HCEC 1CT (cell line): ENCODE data around the gene THRA.
A peak's percentile ranks its signal among the peaks of the same experiment; 100 is the strongest.

Source experiments
- DNase-seq: peaks from one replicate; pipeline ENCODE4 v3.0.0-alpha.2; 2017

THRA gene, protein sequence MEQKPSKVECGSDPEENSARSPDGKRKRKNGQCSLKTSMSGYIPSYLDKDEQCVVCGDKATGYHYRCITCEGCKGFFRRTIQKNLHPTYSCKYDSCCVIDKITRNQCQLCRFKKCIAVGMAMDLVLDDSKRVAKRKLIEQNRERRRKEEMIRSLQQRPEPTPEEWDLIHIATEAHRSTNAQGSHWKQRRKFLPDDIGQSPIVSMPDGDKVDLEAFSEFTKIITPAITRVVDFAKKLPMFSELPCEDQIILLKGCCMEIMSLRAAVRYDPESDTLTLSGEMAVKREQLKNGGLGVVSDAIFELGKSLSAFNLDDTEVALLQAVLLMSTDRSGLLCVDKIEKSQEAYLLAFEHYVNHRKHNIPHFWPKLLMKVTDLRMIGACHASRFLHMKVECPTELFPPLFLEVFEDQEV

DNA sequence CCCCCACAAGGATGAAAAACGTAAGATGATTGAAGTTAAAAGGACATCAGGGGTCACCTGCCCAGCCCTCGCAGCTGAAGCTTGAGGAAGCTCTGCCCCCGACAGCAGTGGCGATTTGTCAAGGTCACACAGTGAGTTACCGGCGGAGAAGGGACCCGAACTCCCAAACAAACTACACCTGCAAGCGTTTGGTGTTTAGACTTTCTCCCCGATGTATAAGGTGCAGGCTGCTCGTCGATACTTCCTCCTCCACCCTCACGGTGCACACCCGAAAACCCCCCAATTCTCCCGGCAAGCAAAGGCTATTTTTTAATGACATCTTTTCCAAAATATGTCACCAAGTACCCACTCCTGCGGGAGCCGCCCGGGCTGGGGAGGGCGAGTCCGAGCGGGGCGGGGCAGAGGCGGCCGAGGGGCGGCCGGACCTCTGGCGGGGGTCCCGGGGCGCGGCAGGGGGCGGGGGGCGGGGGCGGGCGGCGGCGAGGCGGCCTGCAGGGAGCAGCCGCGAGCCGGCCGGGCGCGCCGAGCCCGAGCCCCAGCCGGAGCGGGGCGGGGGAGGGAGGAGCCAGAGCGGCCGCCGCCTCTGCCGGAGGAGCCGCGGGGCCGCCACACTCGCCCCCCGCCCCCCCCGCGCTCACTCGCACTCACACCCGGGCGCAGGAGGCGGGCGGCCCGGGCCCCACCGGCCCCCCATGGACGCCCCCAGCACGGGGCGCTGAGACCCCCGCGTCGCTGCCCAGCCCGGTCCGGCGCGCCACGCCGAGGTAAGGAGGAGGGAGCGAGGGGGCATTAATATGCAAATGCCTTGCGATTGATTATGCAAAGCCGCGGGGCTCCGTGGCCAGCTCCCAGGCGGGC, at the start of gene THRA:
Gene THRA (plus strand): TSS at position 637 of the 858 bp plus-strand sequence. CDS start 11,524 bp downstream, outside the sequence.
- peak; percentile 45 for DNase-seq

DNA sequence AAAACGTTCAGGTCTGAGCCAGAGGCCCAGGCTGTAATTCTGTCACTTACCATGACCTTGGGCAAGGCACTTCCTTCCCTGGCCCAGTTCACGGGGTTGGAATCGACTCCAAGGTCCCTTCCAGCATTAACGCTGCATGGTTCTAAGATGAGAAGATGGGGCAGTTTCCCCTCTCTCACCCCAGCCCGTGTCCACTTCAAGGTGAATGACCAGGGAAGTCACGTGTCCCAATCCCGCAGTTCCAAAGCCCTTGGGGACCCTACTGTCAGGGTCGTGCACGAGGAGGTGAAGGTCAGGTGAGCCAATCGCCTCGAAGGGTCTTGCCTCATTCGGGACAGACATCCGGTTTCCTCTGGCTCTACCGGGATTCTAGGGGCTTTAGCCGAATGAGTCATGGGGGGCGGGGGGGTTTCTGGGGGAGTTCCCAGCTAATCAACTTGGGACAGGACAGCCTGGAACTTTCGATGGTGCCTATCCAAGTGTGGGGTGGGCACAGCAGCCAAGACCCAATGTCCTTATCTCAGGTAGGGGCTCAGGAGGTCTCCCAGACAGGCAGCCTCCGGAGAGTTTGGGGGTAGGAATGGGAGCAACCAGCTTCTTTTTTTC, 48.3 kb upstream of the THRA start:
- DNase-seq: no peak

DNA sequence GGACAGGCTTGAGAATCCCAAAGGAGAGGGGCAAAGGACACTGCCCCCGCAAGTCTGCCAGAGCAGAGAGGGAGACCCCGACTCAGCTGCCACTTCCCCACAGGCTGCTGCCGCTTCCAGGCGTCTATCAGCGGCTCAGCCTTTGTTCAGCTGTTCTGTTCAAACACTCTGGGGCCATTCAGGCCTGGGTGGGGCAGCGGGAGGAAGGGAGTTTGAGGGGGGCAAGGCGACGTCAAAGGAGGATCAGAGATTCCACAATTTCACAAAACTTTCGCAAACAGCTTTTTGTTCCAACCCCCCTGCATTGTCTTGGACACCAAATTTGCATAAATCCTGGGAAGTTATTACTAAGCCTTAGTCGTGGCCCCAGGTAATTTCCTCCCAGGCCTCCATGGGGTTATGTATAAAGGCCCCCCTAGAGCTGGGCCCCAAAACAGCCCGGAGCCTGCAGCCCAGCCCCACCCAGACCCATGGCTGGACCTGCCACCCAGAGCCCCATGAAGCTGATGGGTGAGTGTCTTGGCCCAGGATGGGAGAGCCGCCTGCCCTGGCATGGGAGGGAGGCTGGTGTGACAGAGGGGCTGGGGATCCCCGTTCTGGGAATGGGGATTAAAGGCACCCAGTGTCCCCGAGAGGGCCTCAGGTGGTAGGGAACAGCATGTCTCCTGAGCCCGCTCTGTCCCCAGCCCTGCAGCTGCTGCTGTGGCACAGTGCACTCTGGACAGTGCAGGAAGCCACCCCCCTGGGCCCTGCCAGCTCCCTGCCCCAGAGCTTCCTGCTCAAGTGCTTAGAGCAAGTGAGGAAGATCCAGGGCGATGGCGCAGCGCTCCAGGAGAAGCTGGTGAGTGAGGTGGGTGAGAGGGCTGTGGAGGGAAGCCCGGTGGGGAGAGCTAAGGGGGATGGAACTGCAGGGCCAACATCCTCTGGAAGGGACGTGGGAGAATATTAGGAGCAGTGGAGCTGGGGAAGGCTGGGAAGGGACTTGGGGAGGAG, 47.5 kb upstream of the THRA start, which contains the start of gene CSF3:
Gene CSF3 (plus strand): TSS at position 436 of the 993 bp plus-strand sequence. CDS start 35 bp downstream, at position 471.
- no peak for DNase-seq

DNA sequence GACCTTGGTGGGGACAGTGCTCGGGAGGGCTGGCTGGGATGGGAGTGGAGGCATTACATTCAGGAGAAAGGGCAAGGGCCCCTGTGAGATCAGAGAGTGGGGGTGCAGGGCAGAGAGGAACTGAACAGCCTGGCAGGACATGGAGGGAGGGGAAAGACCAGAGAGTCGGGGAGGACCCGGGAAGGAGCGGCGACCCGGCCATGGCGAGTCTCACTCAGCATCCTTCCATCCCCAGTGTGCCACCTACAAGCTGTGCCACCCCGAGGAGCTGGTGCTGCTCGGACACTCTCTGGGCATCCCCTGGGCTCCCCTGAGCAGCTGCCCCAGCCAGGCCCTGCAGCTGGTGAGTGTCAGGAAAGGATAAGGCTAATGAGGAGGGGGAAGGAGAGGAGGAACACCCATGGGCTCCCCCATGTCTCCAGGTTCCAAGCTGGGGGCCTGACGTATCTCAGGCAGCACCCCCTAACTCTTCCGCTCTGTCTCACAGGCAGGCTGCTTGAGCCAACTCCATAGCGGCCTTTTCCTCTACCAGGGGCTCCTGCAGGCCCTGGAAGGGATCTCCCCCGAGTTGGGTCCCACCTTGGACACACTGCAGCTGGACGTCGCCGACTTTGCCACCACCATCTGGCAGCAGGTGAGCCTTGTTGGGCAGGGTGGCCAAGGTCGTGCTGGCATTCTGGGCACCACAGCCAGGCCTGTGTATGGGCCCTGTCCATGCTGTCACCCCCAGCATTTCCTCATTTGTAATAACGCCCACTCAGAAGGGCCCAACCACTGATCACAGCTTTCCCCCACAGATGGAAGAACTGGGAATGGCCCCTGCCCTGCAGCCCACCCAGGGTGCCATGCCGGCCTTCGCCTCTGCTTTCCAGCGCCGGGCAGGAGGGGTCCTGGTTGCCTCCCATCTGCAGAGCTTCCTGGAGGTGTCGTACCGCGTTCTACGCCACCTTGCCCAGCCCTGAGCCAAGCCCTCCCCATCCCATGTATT, 46.5 kb upstream of the THRA start:
- no peak for DNase-seq

DNA sequence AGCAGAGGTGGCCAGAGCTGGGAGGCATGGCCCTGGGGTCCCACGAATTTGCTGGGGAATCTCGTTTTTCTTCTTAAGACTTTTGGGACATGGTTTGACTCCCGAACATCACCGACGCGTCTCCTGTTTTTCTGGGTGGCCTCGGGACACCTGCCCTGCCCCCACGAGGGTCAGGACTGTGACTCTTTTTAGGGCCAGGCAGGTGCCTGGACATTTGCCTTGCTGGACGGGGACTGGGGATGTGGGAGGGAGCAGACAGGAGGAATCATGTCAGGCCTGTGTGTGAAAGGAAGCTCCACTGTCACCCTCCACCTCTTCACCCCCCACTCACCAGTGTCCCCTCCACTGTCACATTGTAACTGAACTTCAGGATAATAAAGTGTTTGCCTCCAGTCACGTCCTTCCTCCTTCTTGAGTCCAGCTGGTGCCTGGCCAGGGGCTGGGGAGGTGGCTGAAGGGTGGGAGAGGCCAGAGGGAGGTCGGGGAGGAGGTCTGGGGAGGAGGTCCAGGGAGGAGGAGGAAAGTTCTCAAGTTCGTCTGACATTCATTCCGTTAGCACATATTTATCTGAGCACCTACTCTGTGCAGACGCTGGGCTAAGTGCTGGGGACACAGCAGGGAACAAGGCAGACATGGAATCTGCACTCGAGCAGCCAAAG, 45.2 kb upstream of the THRA start:
- no peak for DNase-seq

DNA sequence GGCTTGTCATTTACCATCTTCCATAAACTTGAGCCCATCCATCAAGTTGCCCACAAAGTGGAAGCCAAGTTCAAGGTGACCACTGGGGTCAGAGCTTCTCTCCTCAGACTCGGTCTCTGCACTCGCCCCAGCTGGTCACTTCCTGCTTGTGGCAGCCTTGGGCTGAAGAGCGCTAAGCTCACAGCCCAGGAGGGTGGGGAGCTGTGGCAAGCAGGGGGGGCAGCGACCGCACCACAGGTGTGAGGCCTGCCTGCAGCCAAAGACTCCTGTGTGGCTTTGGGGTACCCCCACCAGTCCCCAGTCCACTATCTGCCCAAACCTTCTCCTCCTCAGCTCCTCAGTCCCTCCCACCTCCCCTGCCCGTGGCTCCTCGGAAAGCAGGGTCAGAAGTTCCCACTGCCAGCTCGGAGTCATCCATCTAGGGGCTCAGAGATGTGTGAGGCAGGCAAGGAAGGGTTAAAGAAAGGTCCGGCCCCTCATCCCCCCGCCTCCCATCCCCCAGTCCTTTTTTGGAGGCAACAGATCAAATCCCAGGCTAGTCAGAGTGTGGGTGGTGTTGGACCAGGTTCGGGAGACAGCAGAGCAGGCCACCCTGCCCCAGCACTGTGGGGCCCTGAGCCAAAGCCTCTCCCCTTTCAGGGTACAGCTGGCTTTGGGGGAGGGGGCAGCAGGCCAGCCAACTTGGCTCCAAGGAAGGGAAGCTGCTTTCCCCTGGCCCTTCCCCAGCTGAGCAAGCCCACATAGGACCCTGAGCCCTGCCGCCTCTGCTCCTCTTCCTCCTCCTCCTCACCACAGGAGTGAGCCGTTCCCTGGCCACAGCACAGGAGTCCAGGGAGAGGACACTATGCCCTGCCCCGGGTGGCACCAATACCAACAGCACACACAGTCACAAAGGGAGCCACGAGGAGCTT, 44.3 kb upstream of the THRA start:
- peak; percentile 52 for DNase-seq

DNA sequence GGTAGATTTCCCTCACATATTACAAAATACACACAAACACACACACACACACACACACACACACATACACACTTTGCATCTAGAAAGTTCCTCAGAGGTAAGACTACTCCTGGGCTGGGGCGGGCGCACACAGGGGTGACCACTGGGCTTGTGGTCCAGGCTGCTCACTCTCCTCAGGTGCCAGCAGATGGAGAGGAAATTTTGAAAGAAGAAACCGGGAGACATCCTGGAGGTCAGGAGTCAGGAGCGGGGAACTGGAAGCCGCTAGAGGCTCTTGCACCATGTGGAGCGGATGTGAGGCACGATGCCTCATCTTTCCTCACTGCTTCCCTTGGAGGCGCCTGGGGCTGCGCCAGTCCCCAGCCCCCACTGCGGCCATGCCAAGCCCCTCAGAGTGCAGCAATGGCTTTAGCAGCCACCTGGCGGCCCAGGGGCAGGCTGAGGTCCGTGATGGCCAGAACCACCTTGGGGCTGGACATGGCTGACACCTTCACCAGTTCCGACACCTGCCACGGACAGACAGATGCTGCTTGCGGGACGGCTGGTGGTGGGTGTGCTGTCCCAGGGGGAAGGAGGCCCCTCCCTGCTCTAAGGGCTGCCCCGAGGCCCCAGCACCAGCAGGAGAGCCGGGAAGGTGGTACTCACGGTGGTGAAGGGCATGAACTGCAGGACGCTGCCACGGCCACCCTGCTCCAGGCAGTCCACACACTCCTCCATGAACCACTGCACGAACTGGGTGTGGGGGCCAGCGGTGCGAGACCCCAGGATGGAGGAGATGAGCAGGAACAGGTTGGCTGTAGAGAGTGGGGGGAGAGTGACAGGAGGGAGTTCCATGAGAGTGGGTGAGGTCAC, 43.4 kb upstream of the THRA start:
- DNase-seq: peak; percentile 88

DNA sequence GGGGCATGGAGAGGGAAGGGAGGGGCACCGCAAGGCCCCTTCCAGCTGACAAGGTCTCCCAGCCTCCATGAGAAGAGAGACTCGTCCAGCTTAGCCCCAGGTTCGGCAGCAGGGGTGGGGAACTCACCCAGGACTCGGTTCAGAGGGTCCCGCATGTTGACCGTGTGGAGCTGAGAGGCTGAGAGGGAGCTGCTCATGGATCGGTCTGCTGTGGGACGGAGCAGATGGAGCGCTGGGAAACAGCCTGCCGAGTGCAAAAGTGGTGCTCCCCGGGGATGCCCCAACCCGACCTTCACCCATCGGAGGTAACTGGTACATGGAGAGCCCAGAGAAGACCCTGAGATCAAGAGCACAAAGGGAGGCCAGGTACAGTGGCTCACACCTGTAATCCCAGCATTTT, 42.6 kb upstream of the THRA start:
- no peak for DNase-seq

DNA sequence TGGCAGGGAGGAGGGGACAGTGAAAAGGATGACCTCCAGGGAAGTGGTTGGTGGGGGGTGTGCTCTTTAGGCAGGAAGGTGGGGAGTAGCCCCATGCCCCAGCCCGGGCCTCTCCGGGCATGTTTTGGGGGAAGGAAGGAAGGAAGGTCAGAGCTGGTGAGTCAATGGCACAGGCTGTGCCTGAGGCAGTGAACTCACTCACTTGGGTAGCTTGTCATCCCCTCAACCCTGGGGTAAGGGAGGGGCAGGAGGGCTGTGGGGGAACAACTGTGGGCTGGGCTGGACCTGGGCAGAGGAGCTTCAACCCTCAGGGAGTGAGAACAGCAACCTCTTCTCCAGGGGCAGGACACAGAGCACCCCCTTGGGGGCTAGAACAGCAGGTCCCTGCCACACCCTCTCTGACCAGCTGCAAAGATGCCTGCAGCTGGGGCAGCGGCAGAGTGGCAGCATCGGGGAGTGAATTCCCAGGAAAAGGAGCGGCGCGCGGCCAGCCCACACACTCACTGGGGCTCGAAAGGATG, 41.3 kb upstream of the THRA start:
- DNase-seq: peak; percentile 85

DNA sequence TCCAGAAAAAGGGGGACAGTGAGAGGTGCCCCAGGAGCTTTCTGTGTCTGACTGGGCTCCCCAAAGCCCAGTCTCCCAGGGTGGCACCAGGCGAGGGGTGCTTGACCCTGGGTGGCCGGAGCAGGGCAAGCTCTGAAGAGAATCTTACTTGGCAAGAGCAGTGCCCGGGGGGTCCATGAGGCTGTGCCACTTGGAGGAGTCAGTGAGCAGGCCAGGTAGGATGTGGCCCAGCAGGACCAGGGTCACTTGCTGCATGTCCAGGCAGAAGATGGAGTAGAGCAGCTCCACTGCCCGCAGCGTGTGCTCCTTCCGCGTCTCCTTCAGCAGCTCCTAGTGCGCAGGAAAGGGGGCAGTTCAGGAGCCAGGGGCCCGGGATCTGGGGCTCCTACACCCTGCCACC, 40.3 kb upstream of the THRA start:
- DNase-seq: no peak

DNA sequence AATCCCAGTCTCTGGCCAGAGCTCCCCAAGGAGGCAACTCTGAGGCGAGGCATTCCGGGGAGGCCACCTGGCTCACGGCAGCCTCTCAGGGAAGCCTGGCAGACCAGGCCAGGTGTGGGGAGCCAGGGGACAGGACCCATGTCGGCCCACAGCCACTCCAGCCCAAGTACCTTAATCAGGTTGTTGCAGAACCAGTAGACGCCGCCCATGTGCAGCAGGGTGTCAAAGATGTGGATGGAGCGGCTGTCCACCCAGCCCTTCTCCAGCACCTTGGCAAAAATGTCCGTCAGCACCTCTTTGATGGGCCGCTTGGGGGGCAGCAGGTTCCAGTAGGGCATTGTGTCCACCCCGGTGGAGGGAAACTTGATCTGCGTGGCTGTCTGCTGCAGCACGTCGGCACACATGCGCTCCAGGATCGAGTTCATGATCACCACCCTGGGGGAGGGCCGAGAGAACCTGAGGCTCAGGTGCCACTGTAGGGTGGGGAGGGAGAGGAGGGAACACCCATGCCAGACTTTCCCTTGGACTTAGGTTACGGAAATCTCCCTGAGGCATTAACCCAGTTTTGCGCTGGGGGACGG, 39.7 kb upstream of the THRA start:
- DNase-seq: no peak

DNA sequence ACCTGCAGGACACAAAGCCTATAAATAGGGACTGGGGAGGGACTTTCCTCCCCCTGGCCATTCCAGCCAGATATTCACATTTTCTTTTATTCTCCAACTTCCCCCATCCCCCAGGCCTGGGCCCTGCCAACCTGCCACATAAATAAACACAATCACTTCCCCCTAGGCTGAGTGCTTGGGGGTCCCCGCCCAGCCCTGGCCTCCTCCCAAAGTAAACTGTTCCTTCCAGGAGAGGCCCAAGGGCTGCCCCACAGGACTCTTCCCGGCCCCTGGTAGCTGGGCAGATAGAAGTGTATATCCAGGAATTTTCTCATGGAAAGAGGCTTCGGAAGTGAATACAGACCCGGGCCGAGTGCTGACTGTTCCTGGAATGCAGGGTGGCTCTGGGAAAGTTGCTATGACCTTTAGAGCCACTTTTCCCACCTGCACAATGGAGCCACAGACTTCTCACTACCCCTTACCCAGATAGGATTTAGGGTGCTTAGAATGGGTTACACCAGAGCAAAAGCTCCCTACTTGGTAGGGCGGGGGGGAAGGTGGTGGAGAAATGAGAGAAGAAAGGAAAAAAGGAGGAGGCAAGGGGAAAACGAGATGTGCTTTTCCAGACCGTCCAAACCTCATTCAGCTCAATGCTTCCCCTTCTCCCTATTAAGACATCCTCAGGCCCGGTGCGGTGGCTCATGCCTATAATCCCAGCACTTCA, 39.0 kb upstream of the THRA start:
- DNase-seq: no peak

DNA sequence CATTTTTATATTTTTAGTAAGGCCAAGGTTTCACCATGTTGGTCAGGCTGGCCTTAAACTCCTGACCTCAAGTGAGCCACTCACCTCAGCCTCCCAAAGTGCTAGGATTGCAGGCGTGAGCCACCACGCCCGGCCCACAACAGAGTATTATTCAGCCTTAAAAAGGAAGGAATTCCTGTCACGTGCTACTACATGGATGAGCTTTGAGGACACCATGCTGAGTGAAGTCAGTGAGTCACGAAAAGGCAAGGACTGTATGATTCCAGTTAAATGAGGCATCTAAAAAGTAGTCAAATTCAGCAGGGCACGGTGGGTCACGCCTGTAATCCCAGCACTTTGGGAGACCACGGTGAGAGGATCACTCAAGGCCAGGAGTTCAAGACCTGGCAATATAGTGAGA, 37.9 kb upstream of the THRA start:
- peak; percentile 75 for DNase-seq

DNA sequence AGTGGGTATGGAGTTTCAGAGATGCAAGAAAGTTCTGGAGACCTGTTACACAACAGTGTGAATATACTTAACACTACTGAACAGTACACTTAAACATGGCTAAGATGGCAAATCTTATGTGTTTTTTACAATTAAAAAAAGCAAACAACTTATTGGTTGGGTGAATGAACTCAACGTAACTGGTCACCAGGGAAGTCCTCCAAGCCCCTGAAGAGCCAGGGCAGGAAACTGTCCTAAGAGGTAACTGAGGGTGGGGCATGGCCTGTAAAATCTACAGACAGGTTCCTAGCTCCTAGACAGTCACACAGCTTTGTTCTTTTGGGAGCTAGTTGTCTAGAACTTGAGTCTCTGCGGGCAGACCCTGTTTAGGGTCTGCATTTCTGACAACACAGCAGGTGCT, 37.2 kb upstream of the THRA start:
- no peak for DNase-seq

DNA sequence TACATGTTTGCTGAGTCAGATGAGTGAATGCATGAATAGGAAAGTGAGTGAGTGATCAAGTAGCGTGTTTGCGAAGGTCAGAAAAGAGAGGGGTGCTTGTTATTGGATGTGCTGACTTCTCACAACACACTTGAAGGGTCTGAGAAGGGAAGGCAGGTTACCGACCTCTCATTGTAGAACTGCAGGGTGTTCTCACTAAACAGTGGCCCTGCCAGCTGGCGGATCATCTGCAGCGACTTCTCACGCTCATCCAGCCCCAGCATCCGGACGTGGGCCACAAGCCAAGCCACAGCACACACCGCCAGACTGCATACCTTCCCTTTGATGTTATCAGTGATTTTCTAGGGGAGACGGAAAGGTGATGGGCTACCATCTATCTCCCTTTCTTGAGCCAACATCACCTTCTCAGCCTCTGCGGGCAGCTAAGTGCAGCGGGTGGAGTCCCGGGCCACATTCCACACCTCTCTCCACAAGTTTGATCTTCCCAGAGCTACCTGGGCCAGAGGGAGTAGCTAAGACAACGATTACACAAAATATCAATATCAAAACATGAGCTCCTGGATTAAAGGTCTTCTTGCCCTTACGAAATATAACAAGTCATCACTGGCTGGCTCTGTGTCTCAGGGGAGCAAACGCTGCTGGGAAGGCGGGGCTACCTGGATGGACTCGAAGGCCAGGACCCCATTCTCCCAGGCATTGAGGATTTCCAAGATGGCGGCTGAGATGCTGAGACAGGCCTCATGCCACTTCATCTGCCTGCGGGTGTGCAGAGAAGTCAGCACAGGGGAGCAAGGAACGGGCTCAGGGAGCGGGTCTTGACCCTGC, 36.6 kb upstream of the THRA start:
- no peak for DNase-seq
